ENCODE results near the gene C1QTNF1.
A peak's percentile ranks its signal among the peaks of the same experiment; 100 is the strongest.

The C1QTNF1 gene, protein sequence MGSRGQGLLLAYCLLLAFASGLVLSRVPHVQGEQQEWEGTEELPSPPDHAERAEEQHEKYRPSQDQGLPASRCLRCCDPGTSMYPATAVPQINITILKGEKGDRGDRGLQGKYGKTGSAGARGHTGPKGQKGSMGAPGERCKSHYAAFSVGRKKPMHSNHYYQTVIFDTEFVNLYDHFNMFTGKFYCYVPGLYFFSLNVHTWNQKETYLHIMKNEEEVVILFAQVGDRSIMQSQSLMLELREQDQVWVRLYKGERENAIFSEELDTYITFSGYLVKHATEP

GRCh38 chr17:79023886-79024771 is at the start of gene C1QTNF1:
C1QTNF1 (plus strand) TSS chr17:79024169; CDS start chr17:79043969, 19,800 bp downstream.
- DNase-seq (ENCODE audit: low spot score): peak; percentile 5

DNA sequence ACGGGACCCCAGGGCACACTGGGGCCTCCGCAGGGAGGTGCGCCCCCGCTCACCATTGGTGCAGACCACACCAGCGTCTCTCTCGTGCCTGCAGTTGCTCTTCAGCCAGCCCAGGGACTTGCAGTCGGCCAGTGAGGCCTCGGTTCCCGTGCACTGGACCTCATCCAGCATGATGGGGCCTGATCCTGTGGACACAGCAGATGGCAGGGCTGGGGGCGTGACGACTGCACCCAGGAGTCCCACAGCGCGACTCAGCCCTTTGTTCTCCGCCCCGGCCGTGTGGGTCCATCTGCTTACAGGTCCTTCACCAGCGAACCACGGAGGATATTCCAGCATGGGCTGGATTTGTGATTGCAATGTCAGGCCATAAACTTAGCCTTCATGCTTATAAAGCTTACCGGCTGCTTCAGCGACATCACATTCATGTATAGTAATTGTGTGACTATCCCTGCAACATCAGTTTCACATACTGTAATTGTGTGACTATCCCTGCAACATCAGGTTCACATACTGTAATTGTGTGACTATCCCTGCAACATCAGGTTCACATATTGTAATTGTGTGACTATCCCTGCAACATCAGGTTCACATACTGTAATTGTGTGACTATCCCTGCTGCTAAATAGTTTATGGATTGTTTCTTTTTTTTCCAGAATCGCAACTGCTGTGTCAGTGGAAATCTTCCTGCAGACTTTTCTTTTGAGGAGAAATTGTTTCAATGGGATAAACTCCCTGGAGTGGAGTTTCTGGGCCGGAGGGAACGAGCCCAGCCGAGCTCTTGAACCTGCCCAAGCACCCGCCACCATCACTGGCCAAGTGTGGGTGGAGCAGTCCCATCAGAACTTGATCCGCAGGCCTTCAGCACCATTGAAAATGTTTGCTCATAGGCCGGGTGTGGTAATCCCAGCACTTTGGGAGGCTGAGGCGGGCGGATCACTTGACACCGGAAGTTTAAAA is 49.1 kb upstream of the C1QTNF1 start:
- DNase-seq (ENCODE audit: low spot score): no peak

- no peak for DNase-seq (ENCODE audit: low spot score)
These were observed 46.9 kb upstream of the C1QTNF1 start for GRCh38 chr17:78976907-78977680.

DNA sequence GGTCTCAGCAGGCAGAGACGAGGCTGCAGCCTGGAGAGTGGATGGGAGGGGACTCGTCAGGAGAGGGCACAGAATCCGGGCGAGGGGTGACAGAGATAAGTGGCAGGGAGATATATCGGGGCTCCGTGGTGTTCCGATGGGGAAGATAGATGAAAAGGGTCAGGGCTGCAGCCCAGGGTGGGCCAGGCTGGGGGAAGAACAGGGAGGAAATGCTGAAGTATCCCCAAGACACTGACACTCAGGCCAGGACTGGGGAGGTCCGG is 46.4 kb upstream of the C1QTNF1 start:
- no peak for DNase-seq (ENCODE audit: low spot score)

- DNase-seq (ENCODE audit: low spot score): no peak
These were observed 45.7 kb upstream of the C1QTNF1 start for GRCh38 chr17:78977997-78978973.

DNA sequence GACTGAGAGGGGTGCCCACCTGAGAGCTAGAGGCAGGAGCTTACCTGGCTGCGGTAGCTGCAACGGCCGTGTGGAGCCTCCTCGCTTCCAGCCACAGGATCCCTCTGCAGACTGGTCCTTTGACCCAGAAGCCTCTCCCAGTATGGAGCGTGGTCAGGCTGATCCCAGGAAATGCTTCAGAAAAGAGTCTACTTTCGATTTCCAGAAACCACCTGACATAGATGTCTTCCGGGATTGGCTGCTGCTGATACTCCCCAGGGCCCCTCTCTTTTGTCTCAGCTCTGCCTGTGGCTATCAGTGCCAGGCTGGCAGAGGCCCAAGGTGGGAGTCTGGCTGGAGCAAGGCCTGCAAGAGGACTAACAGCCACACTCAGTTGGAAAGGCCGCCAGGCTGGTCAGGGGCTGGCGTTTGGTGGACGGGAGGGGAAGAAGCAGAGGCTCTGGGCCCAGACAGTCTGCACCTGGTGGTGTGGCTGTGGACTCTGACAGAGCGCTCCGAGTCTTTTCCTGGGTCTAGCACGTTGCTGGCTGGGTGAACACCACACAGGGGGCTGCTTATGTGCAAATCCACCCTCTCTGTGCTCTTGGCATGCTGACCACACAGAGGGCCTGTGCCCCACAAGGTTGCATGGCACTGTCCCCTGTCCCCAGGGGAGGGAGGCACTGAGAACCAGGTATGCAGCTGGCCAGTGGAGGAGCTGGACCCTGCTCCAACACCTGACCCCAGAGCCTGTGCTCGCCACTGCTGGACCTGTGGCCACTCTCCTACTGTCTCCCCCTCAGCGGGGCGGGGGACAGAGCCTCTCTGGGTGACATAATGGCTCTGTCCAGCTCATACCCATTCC is 44.0 kb upstream of the C1QTNF1 start, which contains the start of gene LGALS3BP:
Gene LGALS3BP (minus strand): TSS at position 144 of the 844 bp plus-strand sequence. CDS start 2,732 bp downstream, outside the sequence.
- DNase-seq (ENCODE audit: low spot score): peak; percentile 12

- no peak for DNase-seq (ENCODE audit: low spot score)
These were observed 43.4 kb upstream of the C1QTNF1 start for GRCh38 chr17:78980624-78980972.

DNA sequence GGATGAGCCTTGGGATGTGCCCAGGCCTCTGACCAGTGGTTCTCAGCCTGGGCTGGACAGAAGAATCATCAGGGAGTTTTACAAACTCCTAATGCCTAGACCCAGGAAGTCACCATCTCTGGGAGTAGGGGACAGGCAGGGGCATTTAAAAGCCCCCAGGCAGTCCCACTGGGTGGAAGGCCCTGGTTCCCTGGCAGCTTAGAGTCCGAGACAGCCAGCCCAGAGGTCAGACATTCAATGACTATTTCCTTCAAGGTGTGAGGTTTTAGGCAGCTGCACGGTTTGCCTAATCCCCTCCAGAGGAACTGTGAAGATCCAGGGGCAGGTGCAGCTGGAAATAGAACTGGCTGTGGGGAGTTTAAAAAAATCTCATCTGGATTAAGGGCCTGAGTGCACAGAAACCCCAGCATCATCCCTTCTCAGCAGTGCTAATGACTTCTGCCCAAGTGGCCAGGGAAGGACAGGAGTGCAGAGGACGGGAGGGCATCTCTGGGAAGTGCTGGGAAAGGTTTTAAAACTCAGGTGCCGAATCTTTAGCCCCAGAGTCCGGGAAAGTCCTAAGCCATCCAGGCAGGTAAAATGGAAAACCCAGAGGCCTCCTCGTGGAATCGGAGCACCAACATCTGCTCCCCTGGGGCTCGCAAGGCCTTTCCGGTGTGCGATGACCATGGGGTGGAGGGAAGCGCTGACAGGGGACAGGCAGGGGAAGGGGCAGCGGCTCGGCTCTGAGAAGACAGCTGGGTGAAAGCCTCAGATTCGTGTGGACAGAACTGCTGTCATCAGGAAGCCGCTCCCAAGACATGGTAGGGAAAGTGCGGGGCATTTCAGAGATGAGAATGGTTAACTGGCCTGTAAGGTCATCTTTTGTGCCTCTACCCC is 42.7 kb upstream of the C1QTNF1 start:
- no peak for DNase-seq (ENCODE audit: low spot score)

DNA sequence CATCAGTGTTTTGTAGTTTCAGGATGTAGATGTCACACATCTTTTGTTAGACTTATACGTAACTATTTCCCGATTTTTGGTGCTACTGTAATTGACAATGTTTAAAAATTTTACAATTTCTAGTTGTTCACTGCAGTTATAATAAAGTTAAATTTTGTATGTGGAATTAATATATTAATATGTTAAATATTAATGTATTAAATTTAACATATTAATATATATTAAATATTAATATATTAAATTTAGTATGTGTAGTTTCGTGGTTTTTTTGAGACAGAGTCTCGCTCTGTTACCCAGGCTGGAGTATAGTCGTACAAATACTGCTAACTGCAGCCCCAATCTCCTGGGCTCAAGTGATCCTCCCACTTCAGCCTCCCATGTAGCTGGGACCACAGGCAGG is 38.6 kb upstream of the C1QTNF1 start:
- DNase-seq (ENCODE audit: low spot score): no peak

DNA sequence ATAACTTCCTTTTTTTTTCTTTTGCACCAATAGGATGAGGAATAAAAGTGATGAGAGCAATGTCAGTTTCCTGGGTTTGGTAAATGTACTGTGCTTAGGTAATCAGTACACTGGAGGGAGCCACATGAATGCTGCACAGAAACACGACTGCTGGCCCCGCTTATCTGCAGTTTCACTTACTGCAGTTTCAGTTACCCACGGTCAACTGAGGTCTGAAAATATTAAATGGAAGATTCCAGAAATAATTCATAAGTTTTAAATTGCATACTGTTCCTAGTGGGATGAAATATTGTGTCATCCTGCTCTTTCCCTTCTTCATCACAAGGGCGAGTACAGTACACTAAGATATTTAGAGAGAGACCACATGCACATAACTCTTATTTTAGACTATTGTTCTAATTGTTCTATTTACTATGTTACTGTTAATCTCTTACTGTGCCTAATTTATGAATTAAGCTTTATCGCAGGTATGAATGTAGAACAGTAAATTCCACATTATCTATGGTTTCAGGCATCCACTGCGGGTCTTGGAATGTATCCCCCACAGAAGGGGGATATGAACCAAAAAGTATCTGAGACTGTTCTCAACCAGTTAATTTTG is 37.8 kb upstream of the C1QTNF1 start:
- peak; percentile 13 for DNase-seq (ENCODE audit: low spot score)

GRCh38 chr17:78986649-78987328 is 37.2 kb upstream of the C1QTNF1 start:
- DNase-seq (ENCODE audit: low spot score): no peak

- no peak for DNase-seq (ENCODE audit: low spot score)
These were observed 35.8 kb upstream of the C1QTNF1 start for GRCh38 chr17:78988152-78988551.

GRCh38 chr17:78990349-78991016 is 33.5 kb upstream of the C1QTNF1 start:
- no peak for DNase-seq (ENCODE audit: low spot score)

DNA sequence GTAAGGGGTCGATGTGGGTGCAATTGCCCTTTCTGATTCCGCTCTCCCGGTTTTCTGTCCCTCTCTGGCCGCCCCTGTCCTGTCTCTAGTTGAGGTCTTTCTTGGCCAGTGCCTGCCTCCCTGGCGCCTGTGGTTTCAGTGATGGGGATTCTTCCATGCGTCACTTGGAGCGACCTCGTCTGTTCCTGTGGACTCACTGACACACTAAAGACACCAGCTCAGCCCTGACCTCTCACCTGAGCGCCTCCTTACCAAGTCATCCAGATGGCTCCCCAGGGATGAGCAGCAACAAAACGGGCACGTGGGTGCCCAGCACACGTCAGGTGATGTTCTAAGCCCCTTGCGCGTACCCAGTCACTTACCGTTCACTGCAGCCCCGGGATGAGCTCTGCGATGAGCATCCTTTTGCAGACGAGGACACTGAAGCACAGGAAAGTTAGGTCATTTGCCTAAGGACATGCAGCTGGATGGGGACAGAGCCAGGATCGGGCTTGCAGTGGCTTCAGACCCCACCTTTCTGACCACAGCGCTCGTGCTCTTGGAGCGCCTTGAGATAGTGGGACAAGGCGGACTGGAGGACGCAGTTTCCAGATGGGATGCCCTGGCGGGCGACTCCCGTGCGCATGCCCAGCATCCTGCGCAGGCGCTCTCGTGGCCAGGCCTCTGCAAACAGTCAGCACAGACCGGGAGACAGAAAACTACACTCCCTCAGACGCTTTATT is 32.8 kb upstream of the C1QTNF1 start:
- no peak for DNase-seq (ENCODE audit: low spot score)

- DNase-seq (ENCODE audit: low spot score): no peak
These were observed 31.9 kb upstream of the C1QTNF1 start for GRCh38 chr17:78991906-78992532.
